ENCODE measurements around the gene TCF4.

The TCF4 gene

GRCh38 chr18:55413474-55413873 lies 174.5 kb downstream of the TCF4 start:
- H3K36me3 Mint-ChIP-seq (ENCODE audit: low read depth), result peaks cover 5% of the 10 kb centered on the region
- H3K4me1 Mint-ChIP-seq, result peaks cover 58% of the 10 kb centered on the region
- H3K9me3 Mint-ChIP-seq, result no peaks in the 10 kb centered on the region
- no peaks in the 10 kb centered on the region for H3K27me3 Mint-ChIP-seq (ENCODE audit: low read depth, poor library complexity)
- H3K27ac Mint-ChIP-seq, result peak overlapping the region; percentile 36
- no peak overlapping the region for H3K4me3 Mint-ChIP-seq
- DNase-seq, result no peak
- TF ChIP-seq CTCF (IDR thresholded peaks at IDR 0.05), result no peak

- Mint-ChIP-seq H3K4me3 (no peak overlapping the region), H3K27me3 (ENCODE audit: low read depth, poor library complexity) (no peaks in the 10 kb centered on the region), H3K36me3 (ENCODE audit: low read depth) (peaks cover 17% of the 10 kb centered on the region), H3K4me1 (peaks cover 55% of the 10 kb centered on the region), H3K27ac (no peak overlapping the region), H3K9me3 (no peaks in the 10 kb centered on the region)
- no peak for TF ChIP-seq CTCF (IDR thresholded peaks at IDR 0.05)
- DNase-seq, result no peak
These were observed 180.0 kb downstream of the TCF4 start for GRCh38 chr18:55407774-55408535.

- DNase-seq, result no peak
- Mint-ChIP-seq H3K27ac (no peak overlapping the region), H3K27me3 (ENCODE audit: low read depth, poor library complexity) (no peaks in the 10 kb centered on the region), H3K9me3 (no peaks in the 10 kb centered on the region), H3K4me1 (peaks cover 62% of the 10 kb centered on the region), H3K36me3 (ENCODE audit: low read depth) (peaks cover 12% of the 10 kb centered on the region), H3K4me3 (no peak overlapping the region)
- no peak for TF ChIP-seq CTCF (IDR thresholded peaks at IDR 0.05)
These were observed 180.8 kb downstream of the TCF4 start for GRCh38 chr18:55407191-55407590.

- H3K27me3 Mint-ChIP-seq (ENCODE audit: low read depth, poor library complexity), result no peaks in the 10 kb centered on the region
- H3K9me3 Mint-ChIP-seq, result no peaks in the 10 kb centered on the region
- peak overlapping the region; percentile 12 for H3K27ac Mint-ChIP-seq
- no peak for DNase-seq
- H3K4me3 Mint-ChIP-seq, result no peak overlapping the region
- TF ChIP-seq CTCF (IDR thresholded peaks at IDR 0.05), result no peak
- H3K36me3 Mint-ChIP-seq (ENCODE audit: low read depth), result peaks cover 12% of the 10 kb centered on the region
- H3K4me1 Mint-ChIP-seq, result peaks cover 68% of the 10 kb centered on the region
These were observed 181.5 kb downstream of the TCF4 start for GRCh38 chr18:55406451-55406991.

- H3K27ac Mint-ChIP-seq, result peak overlapping the region; percentile 12
- no peak for TF ChIP-seq CTCF (IDR thresholded peaks at IDR 0.05)
- no peaks in the 10 kb centered on the region for H3K9me3 Mint-ChIP-seq
- no peak overlapping the region for H3K4me3 Mint-ChIP-seq
- peaks cover 12% of the 10 kb centered on the region for H3K36me3 Mint-ChIP-seq (ENCODE audit: low read depth)
- peaks cover 74% of the 10 kb centered on the region for H3K4me1 Mint-ChIP-seq
- peak; percentile 31 for DNase-seq
- H3K27me3 Mint-ChIP-seq (ENCODE audit: low read depth, poor library complexity), result no peaks in the 10 kb centered on the region
These were observed 182.0 kb downstream of the TCF4 start for GRCh38 chr18:55405893-55406406.
